PC-9 (cell line): ENCODE results near the gene CEP131. TPM values are rescaled to one million over a fixed set of nuclear protein-coding genes. Genes with fewer than 3 reads are reported as not detected.

Experiments
- BruUV-seq: library from RNA; stranded (reverse); fragments of 400-500 nt; replicated peaks from 2 replicates; lab custom pipeline; 2021; lab: Mats Ljungman, UMichigan
- CTCF ChIA-PET: fragments of 300-600 bp; sonication (Branson Sonifier 250); formaldehyde crosslinking; loops from one replicate; lab custom pipeline; 2022; ENCODE audit warnings: antibody characterized with exemption; lab: Charles Lee
- POLR2A ChIA-PET: fragments of 300-600 bp; sonication (Branson Sonifier 250); formaldehyde crosslinking; loops from one replicate; lab custom pipeline; 2022; ENCODE audit warnings: antibody characterized with exemption; ENCODE audit not compliant: unreplicated experiment; lab: Charles Lee
- DNase-seq, 2 experiments: peaks; one replicate each; pipeline versions ENCODE4 v3.0.0 to v3.0.0-alpha.2; 2015 to 2022; ENCODE audit warnings: mixed read lengths in 1 of 2
- H2AFZ ChIP-seq: fragments of 200-600 bp; sonication (generic); 2 replicates; pipeline ENCODE4 v1.8.1; 2017; ENCODE audit warnings: antibody characterized with exemption
- H3F3A ChIP-seq: fragments of 200-600 bp; sonication (generic); 2 replicates; pipeline ENCODE4 v1.8.1; 2017; ENCODE audit warnings: antibody characterized with exemption, mild to moderate bottlenecking, low read depth; ENCODE audit not compliant: insufficient read depth
- H3K27ac ChIP-seq: fragments of 200-600 bp; sonication (generic); 2 replicates; pipeline ENCODE4 v1.6.1; 2016; ENCODE audit warnings: mixed run types
- H3K27me3 ChIP-seq: fragments of 200-600 bp; sonication (generic); 2 replicates; pipeline ENCODE4 v1.6.1; 2016; ENCODE audit warnings: low read depth, mixed run types; ENCODE audit not compliant: insufficient read depth
- H3K36me3 ChIP-seq: fragments of 200-600 bp; sonication (generic); 2 replicates; pipeline ENCODE4 v1.6.1; 2016; ENCODE audit warnings: low read depth, mixed run types
- H3K4me1 ChIP-seq: fragments of 200-600 bp; sonication (generic); replicated peaks from 2 replicates; pipeline ENCODE4 v1.6.1; 2016; ENCODE audit warnings: mixed run types; ENCODE audit not compliant: insufficient read depth
- H3K4me2 ChIP-seq: fragments of 200-600 bp; sonication (generic); 2 replicates; pipeline ENCODE4 v1.6.1; 2017; ENCODE audit warnings: mixed run types
- H3K4me3 ChIP-seq: fragments of 200-600 bp; sonication (generic); 2 replicates; pipeline ENCODE4 v1.6.1; 2016; ENCODE audit warnings: mixed run types
- H3K79me2 ChIP-seq: fragments of 200-600 bp; sonication (generic); 2 replicates; pipeline ENCODE4 v1.6.1; 2017; ENCODE audit warnings: low read depth, mixed run types
- H3K9me2 ChIP-seq: fragments of 200-600 bp; sonication (generic); 2 replicates; pipeline ENCODE4 v1.8.1; 2017; ENCODE audit warnings: mild to moderate bottlenecking; ENCODE audit not compliant: insufficient read depth
- H3K9me3 ChIP-seq: fragments of 200-600 bp; sonication (generic); 2 replicates; pipeline ENCODE4 v1.8.1; 2016; ENCODE audit warnings: low read depth; ENCODE audit not compliant: insufficient read depth
- H4K20me1 ChIP-seq: fragments of 200-600 bp; sonication (generic); 2 replicates; pipeline ENCODE4 v1.8.1; 2017; ENCODE audit not compliant: insufficient read depth
- CTCF ChIP-seq: fragments of 200-600 bp; sonication (generic); conservative IDR thresholded peaks from 2 replicates; pipeline ENCODE4 v1.6.1; 2017; ENCODE audit warnings: mixed run types, antibody characterized with exemption, mild to moderate bottlenecking, moderate library complexity
- EZH2 ChIP-seq: fragments of 200-600 bp; sonication (generic); IDR thresholded peaks from 2 replicates; pipeline ENCODE4 v1.8.0; 2017; ENCODE audit warnings: antibody characterized with exemption, low read depth
- intact Hi-C: fragments of 100-400 bp; cut with micrococcal nuclease; formaldehyde crosslinking; loops from one replicate; pipeline ENCODE4 v1.10.0; 2022; ENCODE audit not compliant: unreplicated experiment
- total RNA-seq: library from RNA; stranded (reverse); gene quantifications from 2 replicates; pipeline ENCODE4 v1.2.3, GENCODE V29; 2021

Gene CEP131
- total RNA-seq, 1 experiment from 2014 or later = 24.4 TPM

- Histone ChIP-seq H3K4me2 (no peak overlapping the region), H3F3A (no peaks in the 10 kb centered on the region; the same call in 1 of the 2 replicates), H3K79me2 (no peaks in the 10 kb centered on the region), H2AFZ (no peak overlapping the region), H3K4me1 (no peaks in the 10 kb centered on the region), H4K20me1 (no peaks in the 10 kb centered on the region), H3K4me3 (no peak overlapping the region), H3K36me3 (no peaks in the 10 kb centered on the region), H3K9me2 (no peaks in the 10 kb centered on the region), H3K27me3 (no peaks in the 10 kb centered on the region), H3K9me3 (no peaks in the 10 kb centered on the region), H3K27ac (no peak overlapping the region)
- no peak for DNase-seq
- ChIA-PET POLR2A (no interaction called here), CTCF (interaction anchor here (0.6 kb wide), 1 partner anchor 576 kb away, joined by 3 read pairs; no protein-coding TSS in a partner anchor)
- no TSS peak for BruUV-seq
- no peak for TF ChIP-seq EZH2
- TF ChIP-seq CTCF = no peak
- intact Hi-C loops = loop anchor here (5.0 kb wide), 1 partner anchor 147 kb away; the partner anchor contains the start of gene BAHCC1
These were observed 27.7 kb upstream of the CEP131 start for GRCh38 chr17:81250286-81251093.

- Histone ChIP-seq H3K79me2 (no peaks in the 10 kb centered on the region), H3K27ac (no peak overlapping the region), H3K4me3 (no peak overlapping the region), H3K4me1 (no peaks in the 10 kb centered on the region), H3K9me3 (no peaks in the 10 kb centered on the region), H2AFZ (no peak overlapping the region), H3K4me2 (no peak overlapping the region), H4K20me1 (no peaks in the 10 kb centered on the region), H3K36me3 (no peaks in the 10 kb centered on the region), H3K9me2 (no peaks in the 10 kb centered on the region), H3K27me3 (no peaks in the 10 kb centered on the region), H3F3A (peaks cover 4% of the 10 kb centered on the region; the same call in 1 of the 2 replicates)
- no peak for TF ChIP-seq EZH2
- no peak for TF ChIP-seq CTCF
- intact Hi-C loops = loop anchor here (5.0 kb wide), 1 partner anchor 148 kb away; the partner anchor contains the start of gene BAHCC1
- POLR2A ChIA-PET = no interaction called here
- CTCF ChIA-PET = no interaction called here
- BruUV-seq = no TSS peak
- no peak for DNase-seq
These were observed 26.7 kb upstream of the CEP131 start for GRCh38 chr17:81249223-81250040.

GRCh38 chr17:81248649-81249048 lies 25.9 kb upstream of the CEP131 start:
- Histone ChIP-seq H3K27ac (no peak overlapping the region), H2AFZ (no peak overlapping the region), H3K79me2 (no peaks in the 10 kb centered on the region), H3K4me2 (no peak overlapping the region), H3K27me3 (no peaks in the 10 kb centered on the region), H3K9me2 (no peaks in the 10 kb centered on the region), H3K4me1 (no peaks in the 10 kb centered on the region), H4K20me1 (no peaks in the 10 kb centered on the region), H3K36me3 (no peaks in the 10 kb centered on the region), H3K9me3 (no peaks in the 10 kb centered on the region), H3F3A (0 out of 2 replicates have a peak, but pooled peaks cover 7% of the 10 kb centered on the region), H3K4me3 (no peak overlapping the region)
- no TSS peak for BruUV-seq
- intact Hi-C loops = no loop called here
- POLR2A ChIA-PET = interaction anchor here (0.6 kb wide), 1 partner anchor 26 kb away, joined by 4 read pairs; the partner anchor contains the start of gene CEP131
- no peak for DNase-seq
- CTCF ChIA-PET = no interaction called here
- no peak for TF ChIP-seq CTCF
- TF ChIP-seq EZH2 = no peak
